Neutrophil (primary cell): ENCODE data around the gene FRS2.
"Not testable (repeated sequence)": the region's sequence is repeated elsewhere in the genome, so short reads cannot be mapped to it uniquely, and the experiment has no call there.

Experiments used
- H3K27ac ChIP-seq: fragments of 200-600 bp; sonication (generic); 2 replicates; pipeline ENCODE4 v1.5.1; 2016; ENCODE audit warnings: mild to moderate bottlenecking, moderate library complexity
- H3K27me3 ChIP-seq: fragments of 200-600 bp; sonication (generic); 2 replicates; pipeline ENCODE4 v1.6.0; 2016; ENCODE audit warnings: mild to moderate bottlenecking
- H3K36me3 ChIP-seq: fragments of 200-600 bp; sonication (generic); 2 replicates; pipeline ENCODE4 v1.5.1; 2017
- H3K4me1 ChIP-seq, 2 experiments: fragments of 200-600 bp in 1 of 2; sonication (generic) in 1 of 2; 1 replicate in 1 of 2; 2 replicates in 1 of 2; pipeline versions ENCODE4 v1.5.1 to v1.6.1; 2013 to 2016; ENCODE audit warnings: low read depth in 1 of 2, low read length in 1 of 2, mild to moderate bottlenecking in 1 of 2, moderate library complexity in 1 of 2; ENCODE audit not compliant: control insufficient read depth in 1 of 2, insufficient read depth in 1 of 2
- H3K4me3 ChIP-seq, 2 experiments: fragments of 200-600 bp in 1 of 2; sonication (generic) in 1 of 2; 1 replicate in 1 of 2; 2 replicates in 1 of 2; pipeline ENCODE4 v1.5.1; 2013 to 2016; ENCODE audit warnings: low read depth in 1 of 2, low read length in 1 of 2, mild to moderate bottlenecking in 1 of 2, moderate library complexity in 1 of 2
- H3K9me3 ChIP-seq: fragments of 200-600 bp; sonication (generic); 2 replicates; pipeline ENCODE4 v1.5.1; 2016
- CTCF ChIP-seq: fragments of 200-600 bp; sonication (generic); IDR thresholded peaks from 2 replicates; pipeline ENCODE4 v1.5.1; 2016; ENCODE audit warnings: antibody characterized with exemption

The FRS2 gene

GRCh38 chr12:69438539-69438938 is 31.6 kb upstream of the FRS2 start:
- Histone ChIP-seq H3K36me3 (no peaks in the 10 kb centered on the region), H3K27ac (no peak overlapping the region), H3K4me1 (no peaks in the 10 kb centered on the region), H3K27me3 (no peaks in the 10 kb centered on the region), H3K4me3 (no peak overlapping the region), H3K9me3 (no peaks in the 10 kb centered on the region)
- no peak for TF ChIP-seq CTCF

- no peak overlapping the region for H3K4me3 ChIP-seq
- no peak overlapping the region for H3K27ac ChIP-seq
- no peaks in the 10 kb centered on the region for H3K9me3 ChIP-seq
- H3K4me1 ChIP-seq: no peaks in the 10 kb centered on the region
- no peak for TF ChIP-seq CTCF
- no peaks in the 10 kb centered on the region for H3K36me3 ChIP-seq
- H3K27me3 ChIP-seq: no peaks in the 10 kb centered on the region
Measured at GRCh38 chr12:69440016-69440415, 30.2 kb upstream of the FRS2 start.

DNA sequence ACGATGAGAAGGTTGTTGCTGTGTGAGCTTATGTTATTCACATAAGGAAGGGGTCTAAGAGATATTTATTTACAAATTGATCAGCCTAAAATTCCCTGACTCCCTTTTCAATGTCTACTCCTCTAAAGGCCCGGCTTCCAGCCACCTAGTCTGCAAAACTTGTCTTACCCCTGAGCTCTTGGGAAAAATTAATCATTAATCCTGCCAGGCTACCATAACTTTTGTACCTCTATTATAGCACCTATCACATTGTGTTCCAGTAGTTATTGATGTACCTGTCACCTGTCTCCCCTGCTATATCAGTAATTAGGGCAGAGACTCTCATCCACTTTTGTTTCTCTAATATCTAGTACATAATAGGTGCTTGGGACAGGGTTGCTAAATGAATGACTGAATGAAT is 29.3 kb upstream of the FRS2 start:
- Histone ChIP-seq H3K36me3 (no peaks in the 10 kb centered on the region), H3K27me3 (no peaks in the 10 kb centered on the region), H3K4me1 (no peaks in the 10 kb centered on the region), H3K27ac (no peak overlapping the region), H3K9me3 (no peaks in the 10 kb centered on the region), H3K4me3 (no peak overlapping the region)
- no peak for TF ChIP-seq CTCF

GRCh38 chr12:69442894-69443293 is 27.3 kb upstream of the FRS2 start:
- no peak overlapping the region for H3K27ac ChIP-seq
- H3K4me1 ChIP-seq: no peaks in the 10 kb centered on the region
- no peak overlapping the region for H3K4me3 ChIP-seq
- H3K36me3 ChIP-seq: no peaks in the 10 kb centered on the region
- TF ChIP-seq CTCF: no peak
- no peaks in the 10 kb centered on the region for H3K9me3 ChIP-seq
- no peaks in the 10 kb centered on the region for H3K27me3 ChIP-seq

DNA sequence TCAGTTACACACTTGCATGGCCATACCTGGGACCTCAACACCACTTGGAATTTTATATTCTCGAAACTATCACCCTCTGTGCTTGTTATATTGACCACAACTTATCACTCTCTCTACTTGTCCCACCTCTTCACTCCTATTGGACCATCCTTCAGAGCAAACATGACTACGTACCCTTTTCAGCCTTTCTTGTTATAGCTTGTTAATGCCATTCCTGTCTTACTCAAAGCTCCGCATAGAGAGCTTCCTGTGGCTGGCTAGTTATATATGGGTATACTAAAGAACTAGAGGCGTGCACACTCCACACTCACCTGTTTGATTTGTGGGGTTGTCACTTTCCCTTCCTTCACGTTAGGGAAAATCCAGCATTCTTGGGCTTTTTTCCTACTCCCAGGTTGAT is 26.3 kb upstream of the FRS2 start:
- Histone ChIP-seq H3K27me3 (no peaks in the 10 kb centered on the region), H3K4me1 (no peaks in the 10 kb centered on the region), H3K4me3 (no peak overlapping the region), H3K27ac (no peak overlapping the region), H3K9me3 (no peaks in the 10 kb centered on the region), H3K36me3 (no peaks in the 10 kb centered on the region)
- TF ChIP-seq CTCF: no peak

- no peaks in the 10 kb centered on the region for H3K27me3 ChIP-seq
- no peaks in the 10 kb centered on the region for H3K36me3 ChIP-seq
- no peak overlapping the region for H3K27ac ChIP-seq
- no peak for TF ChIP-seq CTCF
- no peak overlapping the region for H3K4me3 ChIP-seq
- no peaks in the 10 kb centered on the region for H3K4me1 ChIP-seq
- no peaks in the 10 kb centered on the region for H3K9me3 ChIP-seq
Measured at GRCh38 chr12:69447892-69448291, 22.3 kb upstream of the FRS2 start.

- H3K27me3 ChIP-seq, H3K36me3 ChIP-seq, H3K9me3 ChIP-seq, H3K27ac ChIP-seq, H3K4me3 ChIP-seq, H3K4me1 ChIP-seq: not testable (repeated sequence)
Measured at GRCh38 chr12:69452598-69453132, 17.5 kb upstream of the FRS2 start.
